RWPE2 (cell line): ENCODE measurements around the gene KCNJ15.

ENCODE experiments used
- ATAC-seq: fragments of 200-7000 bp; cut with Tn5 transposase; 3 replicates; pipeline ENCODE4 v1.9.1; 2021; ENCODE audit warnings: low read depth
- DNase-seq: peaks from one replicate; pipeline ENCODE4 v3.0.0-alpha.2; 2020; ENCODE audit warnings: low spot score
- H3K27ac ChIP-seq: fragments of 450-650 bp; 2 replicates; pipeline ENCODE4 v1.5.1; 2017; ENCODE audit warnings: mild to moderate bottlenecking; ENCODE audit not compliant: poor library complexity, severe bottlenecking
- H3K27me3 ChIP-seq: fragments of 250-450 bp; sonication (Bioruptor Pico); 2 replicates; pipeline ENCODE4 v1.5.1; 2021; ENCODE audit warnings: mild to moderate bottlenecking, moderate library complexity; ENCODE audit not compliant: insufficient read depth, poor library complexity, severe bottlenecking
- H3K36me3 ChIP-seq: fragments of 250-450 bp; sonication (Bioruptor Pico); 2 replicates; pipeline ENCODE4 v1.5.1; 2020; ENCODE audit warnings: low read depth, mild to moderate bottlenecking, moderate library complexity
- H3K4me1 ChIP-seq: fragments of 250-450 bp; sonication (Bioruptor Pico); 2 replicates; pipeline ENCODE4 v1.5.1; 2021; ENCODE audit warnings: mild to moderate bottlenecking, moderate library complexity; ENCODE audit not compliant: insufficient read depth, poor library complexity, severe bottlenecking
- H3K4me3 ChIP-seq: fragments of 250-450 bp; sonication (Bioruptor Pico); 2 replicates; pipeline ENCODE4 v1.5.1; 2021; ENCODE audit warnings: mild to moderate bottlenecking, moderate library complexity; ENCODE audit not compliant: severe bottlenecking
- H3K9me3 ChIP-seq: fragments of 250-450 bp; sonication (Bioruptor Pico); 2 replicates; pipeline ENCODE4 v1.5.1; 2021; ENCODE audit warnings: mild to moderate bottlenecking, moderate library complexity; ENCODE audit not compliant: severe bottlenecking
- CTCF ChIP-seq: fragments of 450-650 bp; IDR thresholded peaks from one replicate; pipeline ENCODE4 v1.5.1; 2017; ENCODE audit warnings: mild to moderate bottlenecking, moderate library complexity; ENCODE audit not compliant: poor library complexity, severe bottlenecking

The KCNJ15 gene

GRCh38 chr21:38306433-38307141, 49.8 kb downstream of the KCNJ15 start:
- peak; percentile 49 for ATAC-seq
- Histone ChIP-seq H3K27ac (peak overlapping the region; percentile 87), H3K4me3 (no peak overlapping the region), H3K9me3 (no peaks in the 10 kb centered on the region), H3K4me1 (peaks cover 45% of the 10 kb centered on the region), H3K36me3 (no peaks in the 10 kb centered on the region), H3K27me3 (no peaks in the 10 kb centered on the region)
- no peak for TF ChIP-seq CTCF
- no peak for DNase-seq

GRCh38 chr21:38307771-38308531, 51.2 kb downstream of the KCNJ15 start:
- H3K36me3 ChIP-seq, result no peaks in the 10 kb centered on the region
- H3K27me3 ChIP-seq, result no peaks in the 10 kb centered on the region
- DNase-seq (no peak), ATAC-seq (no peak)
- no peaks in the 10 kb centered on the region for H3K9me3 ChIP-seq
- no peak overlapping the region for H3K4me3 ChIP-seq
- H3K27ac ChIP-seq, result peak overlapping the region; percentile 87
- no peak for TF ChIP-seq CTCF
- peaks cover 38% of the 10 kb centered on the region for H3K4me1 ChIP-seq

- H3K36me3 ChIP-seq, result no peaks in the 10 kb centered on the region
- no peak overlapping the region for H3K27ac ChIP-seq
These were observed 51.8 kb downstream of the KCNJ15 start for GRCh38 chr21:38308532-38309119.

GRCh38 chr21:38310646-38311485, 54.1 kb downstream of the KCNJ15 start:
- H3K4me1 ChIP-seq, result peaks cover 23% of the 10 kb centered on the region
- no peak for DNase-seq
- no peak for TF ChIP-seq CTCF
- H3K36me3 ChIP-seq, result no peaks in the 10 kb centered on the region
- no peaks in the 10 kb centered on the region for H3K9me3 ChIP-seq
- H3K4me3 ChIP-seq, result no peak overlapping the region
- peak; percentile 40; the same call in 1 of the 3 replicates for ATAC-seq
- no peaks in the 10 kb centered on the region for H3K27me3 ChIP-seq
- H3K27ac ChIP-seq, result peak overlapping the region; percentile 49

More at GRCh38 chr21:38308532-38309119, 51.8 kb downstream of the KCNJ15 start:
- DNase-seq (no peak), ATAC-seq (no peak)
- H3K4me3 ChIP-seq, result no peak overlapping the region
- H3K9me3 ChIP-seq, result no peaks in the 10 kb centered on the region
- H3K27me3 ChIP-seq, result no peaks in the 10 kb centered on the region
- TF ChIP-seq CTCF, result no peak
- peaks cover 31% of the 10 kb centered on the region for H3K4me1 ChIP-seq
